Measurements from ENCODE around the gene METTL14.

The METTL14 gene

DNA sequence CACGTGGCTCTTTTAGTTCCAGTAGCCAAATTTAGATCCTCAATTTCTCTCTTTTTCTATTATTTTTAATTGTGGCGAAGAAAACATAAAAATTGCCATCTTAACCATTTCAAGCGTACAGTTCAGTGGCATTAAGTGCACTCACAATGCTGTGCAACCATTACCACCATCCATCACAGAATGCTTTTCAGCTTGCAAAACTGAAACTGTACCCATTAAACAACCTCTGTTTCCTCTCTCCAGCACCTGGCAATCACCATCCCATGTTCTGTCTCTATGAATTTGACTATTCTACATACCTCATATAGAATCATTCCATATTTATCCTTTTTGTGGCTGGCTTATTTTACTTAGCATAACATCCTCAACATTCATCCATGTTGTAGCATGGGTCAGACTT is 74.9 kb downstream of the METTL14 start:
- no peak for FAIRE-seq

DNA sequence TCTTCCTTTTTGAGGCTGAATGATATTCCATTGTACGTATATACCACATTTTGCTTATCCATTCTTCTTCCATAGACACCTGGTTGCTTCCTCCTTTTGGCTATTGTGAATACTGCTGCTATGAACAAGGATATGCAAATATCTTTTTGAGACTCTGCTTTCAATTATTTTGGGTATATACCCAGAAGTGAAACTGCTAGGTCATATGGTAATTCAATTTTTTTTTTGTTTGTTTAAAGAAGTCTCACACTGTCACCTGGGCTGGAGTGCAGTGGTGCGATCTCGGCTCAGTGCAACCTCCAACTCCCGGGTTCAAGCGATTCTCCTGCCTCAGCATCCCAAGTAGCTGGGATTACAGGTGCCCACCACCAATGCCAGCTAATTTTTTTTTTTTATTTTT is 75.3 kb downstream of the METTL14 start:
- no peak for FAIRE-seq

- FAIRE-seq = peak; percentile 33
Measured at GRCh38 chr4:118761397-118762016, 76.3 kb downstream of the METTL14 start.

- FAIRE-seq = no peak
Measured at GRCh38 chr4:118762155-118762554, 77.0 kb downstream of the METTL14 start.

- no peak for FAIRE-seq
Measured at GRCh38 chr4:118762730-118763477, 77.7 kb downstream of the METTL14 start.

Data from islet of Langerhans (tissue), 1 donor.